LNCaP clone FGC (cell line): ENCODE measurements around the gene BEX4.

ENCODE experiments used
- DNase-seq: peaks from one replicate; pipeline ENCODE4 v3.0.0-alpha.2; 2011; ENCODE audit warnings: low read depth
- H3K4me3 ChIP-seq: 2 replicates; pipeline ENCODE4 v1.5.1; 2011; ENCODE audit warnings: mild to moderate bottlenecking, low read depth, low read length, control low read depth
- TF ChIP-seq, protein P1 (sequence below): IDR thresholded peaks from 2 replicates; pipeline ENCODE4 v1.5.1; 2012; ENCODE audit warnings: mild to moderate bottlenecking; ENCODE audit not compliant: control insufficient read depth, insufficient read depth; ENCODE audit errors: extremely low read depth

BEX4 gene

DNA sequence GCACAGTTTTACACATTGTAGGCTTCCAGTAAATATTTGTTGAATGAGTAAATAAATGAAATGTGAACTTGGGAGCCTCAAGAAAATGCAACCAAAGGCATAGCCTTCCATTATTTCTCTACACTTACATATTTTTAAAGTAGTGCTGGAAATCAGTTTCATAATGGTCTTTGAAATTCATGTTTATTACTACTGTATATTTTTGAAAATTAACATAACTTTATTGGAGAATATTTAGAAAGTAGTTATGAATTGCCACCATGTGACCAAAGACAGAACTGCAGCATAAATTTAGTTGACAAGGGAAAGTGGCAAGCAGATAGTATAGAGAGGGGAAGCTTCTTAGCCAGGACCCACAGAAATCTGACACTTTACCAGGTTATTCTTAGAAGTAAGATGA, 33.6 kb downstream of the BEX4 start:
- TF ChIP-seq, protein P1, sequence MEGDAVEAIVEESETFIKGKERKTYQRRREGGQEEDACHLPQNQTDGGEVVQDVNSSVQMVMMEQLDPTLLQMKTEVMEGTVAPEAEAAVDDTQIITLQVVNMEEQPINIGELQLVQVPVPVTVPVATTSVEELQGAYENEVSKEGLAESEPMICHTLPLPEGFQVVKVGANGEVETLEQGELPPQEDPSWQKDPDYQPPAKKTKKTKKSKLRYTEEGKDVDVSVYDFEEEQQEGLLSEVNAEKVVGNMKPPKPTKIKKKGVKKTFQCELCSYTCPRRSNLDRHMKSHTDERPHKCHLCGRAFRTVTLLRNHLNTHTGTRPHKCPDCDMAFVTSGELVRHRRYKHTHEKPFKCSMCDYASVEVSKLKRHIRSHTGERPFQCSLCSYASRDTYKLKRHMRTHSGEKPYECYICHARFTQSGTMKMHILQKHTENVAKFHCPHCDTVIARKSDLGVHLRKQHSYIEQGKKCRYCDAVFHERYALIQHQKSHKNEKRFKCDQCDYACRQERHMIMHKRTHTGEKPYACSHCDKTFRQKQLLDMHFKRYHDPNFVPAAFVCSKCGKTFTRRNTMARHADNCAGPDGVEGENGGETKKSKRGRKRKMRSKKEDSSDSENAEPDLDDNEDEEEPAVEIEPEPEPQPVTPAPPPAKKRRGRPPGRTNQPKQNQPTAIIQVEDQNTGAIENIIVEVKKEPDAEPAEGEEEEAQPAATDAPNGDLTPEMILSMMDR, result peak; percentile 36
- no peak overlapping the region for H3K4me3 ChIP-seq
- no peak for DNase-seq

DNA sequence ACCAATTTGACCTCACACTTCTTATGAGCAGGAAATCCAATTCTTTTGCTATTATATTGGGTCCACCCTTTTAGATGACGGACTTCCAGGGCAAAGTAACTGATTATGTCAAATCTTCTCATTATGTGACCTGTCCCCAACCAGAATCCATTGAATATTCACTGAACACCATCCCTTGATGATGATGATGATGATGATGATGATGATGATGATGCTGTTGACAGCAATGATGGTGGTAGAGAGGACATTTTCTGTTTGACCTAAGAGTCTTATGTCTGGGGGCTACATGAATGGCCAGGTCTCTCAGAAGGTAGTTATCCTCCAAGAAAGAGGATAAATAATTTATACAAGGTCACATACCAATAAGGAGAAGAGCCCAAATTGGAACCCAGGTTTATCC, 34.9 kb downstream of the BEX4 start:
- TF ChIP-seq, protein P1, result no peak
- DNase-seq, result no peak
- no peak overlapping the region for H3K4me3 ChIP-seq

DNA sequence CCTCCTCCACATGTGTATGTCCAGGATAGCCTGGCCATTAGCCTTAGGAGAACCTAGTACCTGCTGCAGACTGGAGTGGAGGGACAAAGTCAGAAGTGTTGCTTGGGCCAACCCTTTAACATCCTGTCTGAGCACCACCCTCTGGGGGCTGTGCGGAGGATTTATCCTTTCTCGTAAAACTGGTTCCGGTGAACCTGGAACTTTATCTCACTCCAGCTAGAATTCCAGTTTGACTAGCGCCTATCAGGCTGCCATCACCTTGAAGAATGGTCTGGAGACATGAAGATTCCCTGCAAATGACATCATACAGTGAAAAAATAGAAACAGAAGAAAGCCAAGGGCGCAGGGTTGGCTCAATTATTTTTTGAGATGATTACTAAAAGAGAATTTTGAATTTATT, 36.1 kb downstream of the BEX4 start:
- TF ChIP-seq, protein P1, result no peak

DNA sequence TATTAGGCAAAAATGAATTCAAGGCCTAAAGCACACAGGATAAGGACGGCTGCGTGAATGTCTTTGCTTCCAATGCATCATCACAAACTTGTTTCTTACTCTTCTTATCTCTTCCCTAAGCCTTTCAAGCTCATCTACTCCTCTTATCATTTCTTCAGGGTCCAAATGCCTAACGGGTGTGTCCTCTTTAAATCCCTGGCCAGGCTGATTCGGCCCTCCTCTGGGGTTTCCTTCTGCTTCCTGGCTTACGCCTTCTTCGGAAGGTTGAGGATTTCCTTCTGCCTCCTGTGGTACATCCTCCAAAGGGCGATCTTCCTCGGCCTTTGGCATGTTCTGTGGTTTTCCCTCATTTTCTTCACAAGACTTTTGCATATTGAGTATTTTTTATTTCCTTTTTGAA, 38.7 kb downstream of the BEX4 start:
- TF ChIP-seq, protein P1, result no peak
- no peak for DNase-seq
- H3K4me3 ChIP-seq, result peak overlapping the region; percentile 88

More for the DNA sequence above, 36.1 kb downstream of the BEX4 start:
- peak; percentile 27 for DNase-seq
- H3K4me3 ChIP-seq, result no peak overlapping the region

DNA sequence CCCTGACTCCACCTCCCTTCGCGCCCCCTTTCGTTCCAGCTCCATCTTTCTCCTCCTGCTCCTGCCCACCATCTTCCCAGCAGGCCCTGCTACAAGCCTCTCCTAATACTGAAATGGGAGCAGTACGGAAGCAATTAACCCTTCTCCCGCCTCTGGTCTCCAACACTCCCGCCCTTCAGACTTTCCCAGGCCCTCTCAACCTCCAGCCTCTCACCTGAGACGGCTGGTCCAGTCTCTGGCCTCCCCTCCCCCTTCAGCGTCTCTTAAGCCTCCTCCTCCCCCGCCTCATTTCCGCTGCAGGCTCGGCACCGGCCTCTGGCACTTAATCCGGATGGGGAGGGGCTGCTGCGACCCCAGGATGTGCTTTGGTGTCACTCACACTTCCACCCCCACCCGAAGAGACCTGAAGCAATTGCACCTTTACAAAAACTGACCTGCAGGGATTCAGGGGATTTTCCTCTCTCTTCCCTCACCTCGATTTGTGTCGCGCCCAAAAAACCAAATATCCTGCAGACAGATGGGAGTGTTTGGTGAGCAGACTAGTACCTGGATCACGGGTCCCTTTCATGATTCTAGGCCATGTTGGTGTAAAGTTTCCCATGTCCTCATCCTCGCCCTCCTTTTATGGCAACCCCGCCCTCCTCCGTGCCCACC, 39.4 kb downstream of the BEX4 start:
- DNase-seq, result peak; percentile 32
- TF ChIP-seq, protein P1, result no peak

DNA sequence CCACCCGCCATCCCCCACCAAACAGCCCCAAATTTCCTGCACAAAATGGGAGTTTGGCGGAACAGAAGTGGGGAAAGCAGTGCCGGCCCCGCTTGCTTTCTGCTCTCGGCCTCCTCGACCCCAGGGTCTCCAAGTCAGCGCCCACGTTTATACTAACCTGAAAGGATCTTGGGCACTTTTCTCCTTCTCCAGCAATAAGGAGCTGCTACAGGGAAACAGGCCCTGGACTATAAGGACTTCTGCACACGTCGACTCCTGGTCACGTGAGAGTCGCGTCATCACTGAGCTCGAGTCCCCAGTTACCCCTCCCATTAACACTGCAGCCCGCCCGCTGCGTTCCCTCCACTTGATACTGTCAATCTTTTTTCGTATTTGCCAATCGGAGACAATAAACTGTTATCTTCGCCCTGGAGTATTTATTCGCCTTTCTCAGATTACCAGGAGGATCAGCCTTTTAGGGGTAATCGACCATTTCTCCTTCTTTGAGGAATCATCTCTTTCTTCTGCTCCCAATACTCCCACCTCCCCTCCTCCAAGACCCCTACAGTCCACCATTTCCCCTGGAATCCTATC, 40.1 kb downstream of the BEX4 start, which contains the start of gene TCEAL8:
Gene TCEAL8, minus strand, starts transcription at position 235 of the 573 bp plus-strand sequence. CDS start 1,176 bp downstream, outside the sequence.
- DNase-seq, result peak; percentile 69
- peak within 1 kb of the TSS; percentile 88 for H3K4me3 ChIP-seq
- TF ChIP-seq, protein P1, result no peak

More for the DNA sequence above, 39.4 kb downstream of the BEX4 start:
- H3K4me3 ChIP-seq, result peak overlapping the region; percentile 88
